ENCODE measurements around the gene PAFAH1B1.

GRCh38 chr17:2683912-2684311, 90.5 kb downstream of the PAFAH1B1 start:
- TF ChIP-seq CTCF (conservative IDR thresholded peaks at IDR 0.05; ENCODE audit: low read depth in 2 of 2) (no peak), EZH2phosphoT487 (IDR thresholded peaks at IDR 0.05; ENCODE audit: unreplicated experiment) (no peak), CREB1 (CRISPR knock-in tag; IDR thresholded peaks at IDR 0.05; ENCODE audit: low read depth) (no peak), NANOG (IDR thresholded peaks at IDR 0.05; ENCODE audit: borderline replicate concordance) (no peak), EZH2 (IDR thresholded peaks at IDR 0.05; ENCODE audit: low read depth, unreplicated experiment) (no peak), POLR2AphosphoS5 (IDR thresholded peaks at IDR 0.05; ENCODE audit: low read depth) (no peak)

All from GM23338 (cell line).